GM12878 (cell line): ENCODE data around the gene RPS6KA4. TPM values are rescaled to one million over a fixed set of nuclear protein-coding genes. Genes with fewer than 3 reads are reported as not detected.
A peak's percentile ranks its signal among the peaks of the same experiment; 100 is the strongest.

Experiments used
- BACH1 ChIP-seq: fragments of 450-650 bp; IDR thresholded peaks from 2 replicates; pipeline ENCODE4 v1.6.1; 2017; ENCODE audit warnings: mild to moderate bottlenecking, borderline replicate concordance
- BCL3 ChIP-seq: IDR thresholded peaks from 2 replicates; pipeline ENCODE4 v1.6.1; 2011; ENCODE audit warnings: borderline replicate concordance, low read depth, mild to moderate bottlenecking, moderate library complexity, low read length; ENCODE audit not compliant: insufficient read depth, poor library complexity, severe bottlenecking
- BMI1 ChIP-seq: fragments of 450-650 bp; IDR thresholded peaks from 2 replicates; pipeline ENCODE4 v1.6.1; 2016; ENCODE audit warnings: mild to moderate bottlenecking, moderate library complexity, borderline replicate concordance
- CEBPZ ChIP-seq: fragments of 150-350 bp; IDR thresholded peaks from 2 replicates; pipeline ENCODE4 v1.6.1; 2016; ENCODE audit warnings: low read depth, low read length
- CHD2 ChIP-seq: IDR thresholded peaks from 2 replicates; pipeline ENCODE4 v1.6.1; 2011; ENCODE audit warnings: low read depth, low read length, improper control_type of control experiment, borderline replicate concordance
- EGR1 ChIP-seq, 2 experiments: IDR thresholded peaks; 1 replicate in 1 of 2; 2 replicates in 1 of 2; pipeline ENCODE4 v1.6.1; 2011 to 2012; ENCODE audit warnings: low read depth in 2 of 2, low read length in 2 of 2, borderline replicate concordance in 1 of 2, mild to moderate bottlenecking in 1 of 2, moderate library complexity in 1 of 2
- ESRRA ChIP-seq: IDR thresholded peaks from 2 replicates; pipeline ENCODE4 v1.6.1; 2012; ENCODE audit warnings: mild to moderate bottlenecking, low read length, improper control_type of control experiment
- IRF5 ChIP-seq: fragments of 450-650 bp; IDR thresholded peaks from 2 replicates; pipeline ENCODE4 v1.6.1; 2017; ENCODE audit warnings: borderline replicate concordance
- ZNF274 ChIP-seq: IDR thresholded peaks from one replicate; pipeline ENCODE4 v1.8.0; 2011; ENCODE audit not compliant: insufficient read length, insufficient read depth
- polyA plus RNA-seq, 11 experiments: library from polyadenylated mRNA; depleted of rRNA in 4 of 11; unstranded in 6 of 11; stranded (reverse) in 5 of 11; fragments of >200 nt; fragmentation: Nextera tagmentation in 4 of 11; fragmentation: Illumina TruSeq in 1 of 11; extraction: Ambion mirVana in 4 of 11; extraction: Trizol in 1 of 11; gene quantifications; 1 replicate in 1 of 11; 2 replicates in 10 of 11; pipeline versions ENCODE4 v1.2.1 to v1.2.3, GENCODE V29; 2011 to 2016; ENCODE audit warnings: inconsistent platforms in 2 of 11, missing spikeins in 2 of 11, low read depth in 1 of 11
- total RNA-seq, 4 experiments: library from RNA; depleted of rRNA in 3 of 4; stranded (reverse); fragments of >200 nt in 3 of 4; fragmentation: Illumina TruSeq in 1 of 4; extraction: Trizol in 1 of 4; gene quantifications; 2 replicates each; pipeline versions ENCODE4 v1.2.1 to v1.2.3, GENCODE V29; 2013 to 2021
- TF ChIP-seq, protein P1 (sequence below): fragments of 450-650 bp; IDR thresholded peaks from 2 replicates; pipeline ENCODE4 v1.6.1; 2016; ENCODE audit warnings: mild to moderate bottlenecking
- TF ChIP-seq, protein P2 (sequence below): fragments of 450-650 bp; formaldehyde crosslinking; IDR thresholded peaks from 2 replicates; pipeline ENCODE4 v1.4.0; 2020; ENCODE audit warnings: mild to moderate bottlenecking, moderate library complexity
- TF ChIP-seq, protein P3 (sequence below): fragments of 450-650 bp; IDR thresholded peaks from 2 replicates; pipeline ENCODE4 v1.6.1; 2017; ENCODE audit warnings: mild to moderate bottlenecking

RPS6KA4 gene
- total and polyA plus RNA-seq, 10 of the 15 experiments (the other 5 are each of a cell fraction or from before 2014, with no cell fraction given), result 0.34 to 32.6 (median 11.3) TPM

DNA sequence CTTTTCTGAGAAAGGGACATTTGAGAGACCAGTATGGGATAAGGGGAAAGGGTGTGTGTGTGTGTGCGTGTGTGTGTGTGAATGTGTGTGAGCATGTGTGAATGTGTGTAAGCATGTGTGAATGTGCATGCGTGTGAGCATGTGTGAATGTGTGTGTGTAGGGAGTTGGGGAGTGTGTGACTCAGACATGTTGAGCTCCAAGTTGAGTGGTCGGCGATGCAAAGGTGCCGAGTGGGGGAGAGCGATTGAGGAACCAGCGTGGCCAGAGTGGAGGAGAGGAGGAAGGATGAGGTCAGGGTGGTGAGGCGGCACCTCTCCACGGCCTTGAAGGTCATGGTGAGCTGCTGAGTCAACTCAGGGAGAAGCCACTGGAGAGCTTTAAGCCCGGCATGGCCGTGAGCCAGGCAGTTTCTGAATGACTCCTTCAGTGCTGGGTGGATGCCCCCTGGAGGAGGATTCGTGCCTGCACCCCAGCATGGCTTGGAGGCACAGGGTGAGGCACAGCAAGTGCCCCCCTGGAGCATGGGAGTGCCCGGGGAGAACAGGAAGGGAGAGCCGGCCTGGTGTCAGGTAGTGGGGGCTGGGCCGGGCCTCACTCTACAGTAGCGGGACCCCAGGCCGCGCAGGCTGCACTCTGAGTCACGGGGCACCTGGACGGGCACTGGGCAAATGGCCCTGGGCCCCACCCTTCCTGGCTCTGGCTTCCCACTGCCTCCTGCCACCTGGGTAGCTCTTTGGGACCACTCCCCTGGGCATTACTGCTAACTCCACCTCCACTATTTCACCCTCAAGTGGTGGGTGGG is 27.2 kb upstream of the RPS6KA4 start (continued):
- TF ChIP-seq, protein P1, sequence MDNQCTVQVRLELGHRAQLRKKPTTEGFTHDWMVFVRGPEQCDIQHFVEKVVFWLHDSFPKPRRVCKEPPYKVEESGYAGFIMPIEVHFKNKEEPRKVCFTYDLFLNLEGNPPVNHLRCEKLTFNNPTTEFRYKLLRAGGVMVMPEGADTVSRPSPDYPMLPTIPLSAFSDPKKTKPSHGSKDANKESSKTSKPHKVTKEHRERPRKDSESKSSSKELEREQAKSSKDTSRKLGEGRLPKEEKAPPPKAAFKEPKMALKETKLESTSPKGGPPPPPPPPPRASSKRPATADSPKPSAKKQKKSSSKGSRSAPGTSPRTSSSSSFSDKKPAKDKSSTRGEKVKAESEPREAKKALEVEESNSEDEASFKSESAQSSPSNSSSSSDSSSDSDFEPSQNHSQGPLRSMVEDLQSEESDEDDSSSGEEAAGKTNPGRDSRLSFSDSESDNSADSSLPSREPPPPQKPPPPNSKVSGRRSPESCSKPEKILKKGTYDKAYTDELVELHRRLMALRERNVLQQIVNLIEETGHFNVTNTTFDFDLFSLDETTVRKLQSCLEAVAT, result peak; percentile 87
- TF ChIP-seq BCL3 (peak; percentile 99), BACH1 (peak; percentile 96), ZNF274 (no peak), EGR1 (IDR thresholded peaks at IDR 0.05; ENCODE audit: borderline replicate concordance in 1 of 2, low read depth in 2 of 2, low read length in 2 of 2) (no peak), CEBPZ (no peak), CHD2 (peak; percentile 35; the same call in 1 of the 2 replicates), IRF5 (no peak), BMI1 (no peak), ESRRA (peak; percentile 86; the same call in 1 of the 2 replicates)
- TF ChIP-seq, protein P2, sequence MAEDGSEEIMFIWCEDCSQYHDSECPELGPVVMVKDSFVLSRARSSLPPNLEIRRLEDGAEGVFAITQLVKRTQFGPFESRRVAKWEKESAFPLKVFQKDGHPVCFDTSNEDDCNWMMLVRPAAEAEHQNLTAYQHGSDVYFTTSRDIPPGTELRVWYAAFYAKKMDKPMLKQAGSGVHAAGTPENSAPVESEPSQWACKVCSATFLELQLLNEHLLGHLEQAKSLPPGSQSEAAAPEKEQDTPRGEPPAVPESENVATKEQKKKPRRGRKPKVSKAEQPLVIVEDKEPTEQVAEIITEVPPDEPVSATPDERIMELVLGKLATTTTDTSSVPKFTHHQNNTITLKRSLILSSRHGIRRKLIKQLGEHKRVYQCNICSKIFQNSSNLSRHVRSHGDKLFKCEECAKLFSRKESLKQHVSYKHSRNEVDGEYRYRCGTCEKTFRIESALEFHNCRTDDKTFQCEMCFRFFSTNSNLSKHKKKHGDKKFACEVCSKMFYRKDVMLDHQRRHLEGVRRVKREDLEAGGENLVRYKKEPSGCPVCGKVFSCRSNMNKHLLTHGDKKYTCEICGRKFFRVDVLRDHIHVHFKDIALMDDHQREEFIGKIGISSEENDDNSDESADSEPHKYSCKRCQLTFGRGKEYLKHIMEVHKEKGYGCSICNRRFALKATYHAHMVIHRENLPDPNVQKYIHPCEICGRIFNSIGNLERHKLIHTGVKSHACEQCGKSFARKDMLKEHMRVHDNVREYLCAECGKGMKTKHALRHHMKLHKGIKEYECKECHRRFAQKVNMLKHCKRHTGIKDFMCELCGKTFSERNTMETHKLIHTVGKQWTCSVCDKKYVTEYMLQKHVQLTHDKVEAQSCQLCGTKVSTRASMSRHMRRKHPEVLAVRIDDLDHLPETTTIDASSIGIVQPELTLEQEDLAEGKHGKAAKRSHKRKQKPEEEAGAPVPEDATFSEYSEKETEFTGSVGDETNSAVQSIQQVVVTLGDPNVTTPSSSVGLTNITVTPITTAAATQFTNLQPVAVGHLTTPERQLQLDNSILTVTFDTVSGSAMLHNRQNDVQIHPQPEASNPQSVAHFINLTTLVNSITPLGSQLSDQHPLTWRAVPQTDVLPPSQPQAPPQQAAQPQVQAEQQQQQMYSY (CRISPR knock-in tag), result no peak
- TF ChIP-seq, protein P3, sequence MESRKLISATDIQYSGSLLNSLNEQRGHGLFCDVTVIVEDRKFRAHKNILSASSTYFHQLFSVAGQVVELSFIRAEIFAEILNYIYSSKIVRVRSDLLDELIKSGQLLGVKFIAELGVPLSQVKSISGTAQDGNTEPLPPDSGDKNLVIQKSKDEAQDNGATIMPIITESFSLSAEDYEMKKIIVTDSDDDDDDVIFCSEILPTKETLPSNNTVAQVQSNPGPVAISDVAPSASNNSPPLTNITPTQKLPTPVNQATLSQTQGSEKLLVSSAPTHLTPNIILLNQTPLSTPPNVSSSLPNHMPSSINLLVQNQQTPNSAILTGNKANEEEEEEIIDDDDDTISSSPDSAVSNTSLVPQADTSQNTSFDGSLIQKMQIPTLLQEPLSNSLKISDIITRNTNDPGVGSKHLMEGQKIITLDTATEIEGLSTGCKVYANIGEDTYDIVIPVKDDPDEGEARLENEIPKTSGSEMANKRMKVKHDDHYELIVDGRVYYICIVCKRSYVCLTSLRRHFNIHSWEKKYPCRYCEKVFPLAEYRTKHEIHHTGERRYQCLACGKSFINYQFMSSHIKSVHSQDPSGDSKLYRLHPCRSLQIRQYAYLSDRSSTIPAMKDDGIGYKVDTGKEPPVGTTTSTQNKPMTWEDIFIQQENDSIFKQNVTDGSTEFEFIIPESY, result no peak
